SK-N-SH (cell line): Measurements from ENCODE around the gene TUBA3C. TPM values are rescaled to one million over a fixed set of nuclear protein-coding genes. Genes with fewer than 3 reads are reported as not detected.
"Not testable (repeated sequence)": the region's sequence is repeated elsewhere in the genome, so short reads cannot be mapped to it uniquely, and the experiment has no call there.

Source experiments
- CTCF ChIA-PET: fragments of 300-600, 350-600 bp; formaldehyde crosslinking; extraction: SDS; loops from one replicate; lab custom pipeline; 2021; lab: Yijun Ruan, JAX
- POLR2A ChIA-PET: fragments of 350-600 bp; sonication (Branson Sonifier 250); formaldehyde crosslinking; extraction: SDS; loops from one replicate; lab custom pipeline; 2020; ENCODE audit warnings: antibody characterized with exemption, inconsistent platforms; lab: Yijun Ruan, JAX
- DNase-seq: peaks from one replicate; pipeline ENCODE4 v3.0.0; 2012
- H2AFZ ChIP-seq: fragments of 200-600 bp; sonication (generic); 2 replicates; pipeline ENCODE4 v1.8.1; 2016; ENCODE audit warnings: antibody characterized with exemption, mild to moderate bottlenecking, low read depth
- H3F3A ChIP-seq: fragments of 200-600 bp; sonication (generic); replicated peaks from 2 replicates; pipeline ENCODE3; 2016; ENCODE audit warnings: antibody characterized with exemption, mild to moderate bottlenecking; ENCODE audit not compliant: insufficient read depth
- H3K27ac ChIP-seq, 2 experiments: fragments of 200-500 bp in 1 of 2; fragments of 200-600 bp in 1 of 2; sonication (Bioruptor generic) in 1 of 2; sonication (generic), shearing (Covaris generic) in 1 of 2; 2 replicates each; pipeline versions ENCODE4 v1.5.1 to v1.6.1; 2014 to 2016; ENCODE audit warnings: low read depth in 2 of 2, inconsistent platforms in 1 of 2, low read length in 1 of 2, mild to moderate bottlenecking in 1 of 2, mixed read lengths in 1 of 2
- H3K27me3 ChIP-seq: fragments of 200-600 bp; sonication (generic), shearing (Covaris generic); 2 replicates; pipeline ENCODE4 v1.6.1; 2016; ENCODE audit warnings: mixed run types; ENCODE audit not compliant: insufficient read depth
- H3K36me3 ChIP-seq, 2 experiments: fragments of 200-500 bp in 1 of 2; fragments of 200-600 bp in 1 of 2; sonication (Bioruptor generic) in 1 of 2; sonication (generic) in 1 of 2; replicated peaks in 1 of 2; 2 replicates each; pipeline versions ENCODE3 to v1.5.1; 2014 to 2016; ENCODE audit warnings: low read length in 1 of 2, mild to moderate bottlenecking in 1 of 2; ENCODE audit not compliant: insufficient read depth in 2 of 2, control insufficient read depth in 1 of 2
- H3K4me1 ChIP-seq, 2 experiments: fragments of 200-500 bp in 1 of 2; fragments of 200-600 bp in 1 of 2; sonication (Bioruptor generic) in 1 of 2; sonication (generic), shearing (Covaris generic) in 1 of 2; 2 replicates each; pipeline versions ENCODE4 v1.5.1 to v1.6.1; 2014 to 2016; ENCODE audit warnings: low read depth in 1 of 2, low read length in 1 of 2, mixed run types in 1 of 2; ENCODE audit not compliant: insufficient read depth in 2 of 2, control insufficient read depth in 1 of 2
- H3K4me2 ChIP-seq: fragments of 200-600 bp; sonication (generic), shearing (Covaris generic); 2 replicates; pipeline ENCODE4 v1.6.1; 2017; ENCODE audit warnings: mixed run types
- H3K4me3 ChIP-seq, 2 experiments: fragments of 200-500 bp in 1 of 2; fragments of 200-600 bp in 1 of 2; sonication (Bioruptor generic) in 1 of 2; sonication (generic), shearing (Covaris generic) in 1 of 2; 2 replicates each; pipeline versions ENCODE4 v1.5.1 to v1.8.1; 2014 to 2016; ENCODE audit warnings: low read depth in 2 of 2, inconsistent platforms in 1 of 2, low read length in 1 of 2, mild to moderate bottlenecking in 1 of 2, mixed read lengths in 1 of 2, moderate library complexity in 1 of 2
- H3K79me2 ChIP-seq: fragments of 200-600 bp; sonication (generic); 2 replicates; pipeline ENCODE4 v1.8.1; 2017; ENCODE audit warnings: mild to moderate bottlenecking; ENCODE audit not compliant: insufficient read depth
- H3K9ac ChIP-seq: fragments of 200-600 bp; sonication (generic); 2 replicates; pipeline ENCODE4 v1.6.1; 2017; ENCODE audit warnings: mixed run types
- H3K9me2 ChIP-seq: fragments of 200-600 bp; sonication (generic); 2 replicates; pipeline ENCODE4 v1.6.1; 2017; ENCODE audit warnings: mixed run types
- H3K9me3 ChIP-seq: fragments of 200-600 bp; sonication (generic); 2 replicates; pipeline ENCODE4 v1.6.1; 2017; ENCODE audit warnings: mixed run types, mild to moderate bottlenecking, moderate library complexity
- H4K20me1 ChIP-seq: fragments of 200-600 bp; sonication (generic); 2 replicates; pipeline ENCODE4 v1.6.1; 2017; ENCODE audit warnings: mild to moderate bottlenecking, mixed run types; ENCODE audit not compliant: insufficient read depth
- CHD2 ChIP-seq: fragments of 150-350 bp; IDR thresholded peaks from 2 replicates; pipeline ENCODE4 v1.6.1; 2018; ENCODE audit warnings: low read length; ENCODE audit not compliant: partially characterized antibody
- EP300 ChIP-seq, 2 experiments: IDR thresholded peaks; 2 replicates each; pipeline versions ENCODE4 v1.4.0 to v1.6.1; 2012; ENCODE audit warnings: borderline replicate concordance in 1 of 2, low read depth in 1 of 2, low read length in 1 of 2
- FOXJ3 ChIP-seq: sonication (generic); formaldehyde crosslinking; IDR thresholded peaks from 2 replicates; pipeline ENCODE4 v1.5.1; 2020; ENCODE audit warnings: mild to moderate bottlenecking, missing genetic modification reagents
- GABPA ChIP-seq: IDR thresholded peaks from 2 replicates; pipeline ENCODE4 v1.4.0; 2012; ENCODE audit warnings: low read depth, mild to moderate bottlenecking
- JUND ChIP-seq: IDR thresholded peaks from 2 replicates; pipeline ENCODE4 v1.4.0; 2012
- MAX ChIP-seq: IDR thresholded peaks from 2 replicates; pipeline ENCODE4 v1.4.0; 2012; ENCODE audit warnings: low read depth
- MEF2A ChIP-seq: IDR thresholded peaks from 2 replicates; pipeline ENCODE4 v1.4.0; 2012; ENCODE audit warnings: low read depth, borderline replicate concordance
- MXI1 ChIP-seq: IDR thresholded peaks from 2 replicates; pipeline ENCODE4 v1.6.1; 2012; ENCODE audit warnings: mild to moderate bottlenecking, low read depth, low read length, improper control_type of control experiment
- NRF1 ChIP-seq: IDR thresholded peaks from 2 replicates; pipeline ENCODE4 v1.6.1; 2012; ENCODE audit warnings: low read depth, mild to moderate bottlenecking, low read length
- PBX3 ChIP-seq: IDR thresholded peaks from 2 replicates; pipeline ENCODE4; 2012
- RAD21 ChIP-seq: IDR thresholded peaks from 2 replicates; pipeline ENCODE4 v1.6.1; 2012; ENCODE audit warnings: mild to moderate bottlenecking, low read length
- RCOR1 ChIP-seq: fragments of 150-350 bp; IDR thresholded peaks from 2 replicates; pipeline ENCODE4 v1.6.1; 2017; ENCODE audit warnings: antibody characterized with exemption, low read length
- RFX5 ChIP-seq: IDR thresholded peaks from 2 replicates; pipeline ENCODE4 v1.6.1; 2012; ENCODE audit warnings: mild to moderate bottlenecking, improper control_type of control experiment, low read length
- RXRA ChIP-seq: IDR thresholded peaks from 2 replicates; pipeline ENCODE4 v1.4.0; 2012; ENCODE audit warnings: low read depth, mild to moderate bottlenecking, borderline replicate concordance
- SIN3A ChIP-seq: IDR thresholded peaks from 2 replicates; pipeline ENCODE4 v1.6.1; 2012; ENCODE audit warnings: low read depth, mild to moderate bottlenecking, low read length, moderate library complexity, borderline replicate concordance
- TAF1 ChIP-seq: IDR thresholded peaks from 2 replicates; pipeline ENCODE4 v1.6.1; 2012; ENCODE audit warnings: low read depth, mild to moderate bottlenecking, low read length, moderate library complexity, borderline replicate concordance
- USF2 ChIP-seq: fragments of 150-350 bp; IDR thresholded peaks from 2 replicates; pipeline ENCODE4 v1.6.1; 2017; ENCODE audit warnings: antibody characterized with exemption, low read length, low read depth, borderline replicate concordance
- YY1 ChIP-seq: IDR thresholded peaks from 2 replicates; pipeline ENCODE4 v1.4.0; 2012; ENCODE audit warnings: low read depth, mild to moderate bottlenecking
- WGBS: methylation state at CpG from one replicate; pipeline ENCODE4 v1.1.6; 2017; ENCODE audit warnings: low lambda C conversion rate; 5-methylcytosine and 5-hydroxymethylcytosine counted together
- polyA plus RNA-seq, 3 experiments: library from polyadenylated mRNA; depleted of rRNA; stranded (reverse); fragments of >200 nt; gene quantifications; 2 replicates each; pipeline ENCODE4 v1.2.3, GENCODE V29; 2012
- TF ChIP-seq, protein P1 (sequence below): IDR thresholded peaks from 2 replicates; pipeline ENCODE4 v1.4.0; 2012; ENCODE audit warnings: low read depth, borderline replicate concordance

TUBA3C gene
- polyA plus RNA-seq, 1 of the 3 experiments (the other 2 are of a cell fraction), result 0.05 TPM

- CTCF ChIA-PET, result no interaction called here
- H3K9me2 ChIP-seq, result no peaks in the 10 kb centered on the region
- no peak for DNase-seq
- no peaks in the 10 kb centered on the region for H3K79me2 ChIP-seq
- H3K4me2 ChIP-seq, result no peak overlapping the region
- POLR2A ChIA-PET, result no interaction called here
- H4K20me1 ChIP-seq, result no peaks in the 10 kb centered on the region
- TF ChIP-seq USF2, result no peak
- TF ChIP-seq CHD2, result no peak
- TF ChIP-seq, protein P1, sequence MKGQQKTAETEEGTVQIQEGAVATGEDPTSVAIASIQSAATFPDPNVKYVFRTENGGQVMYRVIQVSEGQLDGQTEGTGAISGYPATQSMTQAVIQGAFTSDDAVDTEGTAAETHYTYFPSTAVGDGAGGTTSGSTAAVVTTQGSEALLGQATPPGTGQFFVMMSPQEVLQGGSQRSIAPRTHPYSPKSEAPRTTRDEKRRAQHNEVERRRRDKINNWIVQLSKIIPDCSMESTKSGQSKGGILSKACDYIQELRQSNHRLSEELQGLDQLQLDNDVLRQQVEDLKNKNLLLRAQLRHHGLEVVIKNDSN, result no peak
- no peak for TF ChIP-seq MEF2A
- no peak for TF ChIP-seq TAF1
- TF ChIP-seq PBX3, result no peak
- TF ChIP-seq RFX5, result no peak
- TF ChIP-seq RXRA, result no peak
- no peak for TF ChIP-seq EP300 (IDR thresholded peaks at IDR 0.05; ENCODE audit: borderline replicate concordance in 1 of 2, low read depth in 1 of 2, low read length in 1 of 2)
- no peak for TF ChIP-seq RAD21
- TF ChIP-seq FOXJ3 (CRISPR knock-in tag), result no peak
- no peak for TF ChIP-seq YY1
- TF ChIP-seq NRF1, result no peak
- no peak for TF ChIP-seq MXI1
- no peak for TF ChIP-seq JUND
- TF ChIP-seq RCOR1, result no peak
- TF ChIP-seq GABPA, result no peak
- no peak for TF ChIP-seq SIN3A
- TF ChIP-seq MAX, result no peak
- H3K27ac ChIP-seq, result no peak overlapping the region
- H2AFZ ChIP-seq, result no peak overlapping the region
- WGBS, result 1% methylated on average over 8 of the region's 15 CpGs
- H3F3A ChIP-seq, result no peaks in the 10 kb centered on the region
- H3K4me3 ChIP-seq, result no peak overlapping the region
- no peaks in the 10 kb centered on the region for H3K36me3 ChIP-seq
- H3K4me1 ChIP-seq, result no peaks in the 10 kb centered on the region
- no peaks in the 10 kb centered on the region for H3K9me3 ChIP-seq
- peaks cover 11% of the 10 kb centered on the region; the same call in 1 of the 2 replicates for H3K27me3 ChIP-seq
- no peak overlapping the region for H3K9ac ChIP-seq
Measured at GRCh38 chr13:19178901-19179593, 2.6 kb downstream of the TUBA3C start.

DNA sequence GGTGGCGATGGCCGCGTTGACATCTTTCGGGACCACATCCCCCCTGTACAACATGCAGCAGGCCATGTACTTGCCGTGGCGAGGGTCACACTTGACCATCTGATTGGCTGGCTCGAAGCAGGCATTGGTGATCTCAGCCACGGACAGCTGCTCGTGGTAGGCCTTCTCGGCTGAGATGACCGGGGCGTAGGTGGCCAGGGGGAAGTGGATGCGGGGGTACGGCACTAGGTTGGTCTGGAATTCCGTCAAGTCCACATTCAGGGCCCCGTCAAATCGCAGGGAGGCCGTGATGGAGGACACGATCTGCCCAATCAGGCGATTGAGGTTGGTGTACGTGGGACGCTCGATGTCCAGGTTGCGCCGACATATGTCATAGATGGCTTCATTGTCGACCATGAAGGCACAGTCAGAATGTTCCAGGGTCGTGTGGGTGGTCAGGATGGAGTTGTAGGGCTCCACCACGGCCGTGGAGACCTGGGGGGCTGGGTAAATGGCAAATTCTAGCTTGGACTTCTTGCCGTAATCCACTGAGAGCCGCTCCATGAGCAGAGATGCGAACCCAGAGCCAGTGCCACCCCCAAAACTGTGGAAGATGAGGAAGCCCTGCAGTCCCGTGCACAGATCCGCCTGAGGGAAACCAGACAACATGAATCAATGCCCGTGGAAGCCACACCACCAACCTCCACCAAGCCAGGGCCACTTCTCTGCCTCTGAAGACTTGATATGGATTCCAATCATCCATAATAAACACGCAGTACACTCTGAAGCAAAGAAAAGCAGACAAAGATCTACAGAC is 4.4 kb downstream of the TUBA3C start:
- H3K79me2 ChIP-seq, H3K27ac ChIP-seq, POLR2A ChIA-PET, H3K4me3 ChIP-seq, H3K9me3 ChIP-seq, CTCF ChIA-PET, H3K36me3 ChIP-seq, H4K20me1 ChIP-seq, H3K9ac ChIP-seq, DNase-seq, H3K4me1 ChIP-seq, H3K9me2 ChIP-seq, H3K4me2 ChIP-seq, H2AFZ ChIP-seq, H3F3A ChIP-seq: not testable (repeated sequence)
- 18% methylated on average over 26 of the region's 36 CpGs for WGBS
- H3K27me3 ChIP-seq, result peaks cover 11% of the 10 kb centered on the region; the same call in 1 of the 2 replicates
